COLO668 (cell line): ENCODE measurements around the gene CFAP97D1.
"Not testable (repeated sequence)": the region's sequence is repeated elsewhere in the genome, so short reads cannot be mapped to it uniquely, and the experiment has no call there.

ENCODE experiments used
- DNase-seq: peaks from one replicate; lab custom pipeline; 2025; ENCODE audit not compliant: unreplicated experiment; lab: John Stamatoyannopoulos, UW

The CFAP97D1 gene

DNA sequence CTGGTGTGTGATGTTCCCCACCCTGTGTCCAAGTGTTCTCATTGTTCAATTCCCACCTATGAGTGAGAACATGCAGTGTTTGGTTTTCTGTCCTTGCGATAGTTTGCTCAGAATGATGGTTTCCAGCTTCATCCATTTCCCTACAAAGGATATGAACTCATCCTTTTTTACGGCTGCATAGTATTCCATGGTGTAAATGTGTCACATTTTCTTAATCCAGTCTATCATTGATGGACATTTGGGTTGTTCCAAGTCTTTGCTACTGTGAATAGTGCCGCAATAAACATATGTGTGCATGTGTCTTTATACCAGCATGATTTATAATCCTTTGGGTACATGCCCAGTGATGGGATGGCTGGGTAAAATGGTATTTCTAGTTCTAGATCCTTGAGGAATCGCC is 12.4 kb downstream of the CFAP97D1 start:
- not testable (repeated sequence) for DNase-seq

DNA sequence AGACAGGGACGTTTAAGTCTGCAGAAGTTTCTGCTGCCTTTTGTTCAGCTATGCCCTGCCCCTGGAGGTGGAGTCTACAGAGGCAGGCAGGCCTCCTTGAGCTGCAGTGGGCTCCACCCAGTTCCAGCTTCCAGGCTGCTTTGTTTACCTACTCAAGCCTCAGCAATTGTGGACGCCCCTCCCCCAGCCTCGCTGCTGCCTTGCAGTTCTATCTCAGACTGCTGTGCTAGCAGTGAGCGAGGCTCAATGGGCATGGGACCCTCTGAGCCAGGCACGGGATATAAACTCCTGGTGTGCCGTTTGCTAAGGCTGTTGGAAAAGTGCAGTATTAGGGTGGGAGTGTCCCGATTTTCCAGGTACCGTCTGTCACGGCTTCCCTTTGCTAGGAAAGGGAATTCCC is 17.8 kb downstream of the CFAP97D1 start:
- peak; percentile 4 for DNase-seq

DNA sequence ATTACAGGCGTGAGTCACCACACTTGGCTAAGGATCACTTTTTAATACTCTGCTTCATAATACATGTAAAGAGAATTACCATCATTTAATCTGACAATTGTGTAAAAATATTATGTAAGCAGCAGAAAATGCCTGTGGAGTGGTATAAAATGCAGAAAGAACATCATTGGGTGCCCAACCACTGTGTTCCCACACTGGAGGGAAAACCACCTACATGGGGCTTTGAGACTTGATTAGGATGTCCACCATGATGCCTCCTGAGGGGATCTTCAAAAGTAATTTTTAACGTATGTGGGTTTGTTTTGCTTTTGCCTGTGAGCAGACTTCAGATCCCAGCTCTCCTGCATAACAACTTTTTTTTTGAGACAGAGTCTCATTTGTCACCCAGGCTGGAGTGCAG is 18.8 kb downstream of the CFAP97D1 start:
- no peak for DNase-seq

DNA sequence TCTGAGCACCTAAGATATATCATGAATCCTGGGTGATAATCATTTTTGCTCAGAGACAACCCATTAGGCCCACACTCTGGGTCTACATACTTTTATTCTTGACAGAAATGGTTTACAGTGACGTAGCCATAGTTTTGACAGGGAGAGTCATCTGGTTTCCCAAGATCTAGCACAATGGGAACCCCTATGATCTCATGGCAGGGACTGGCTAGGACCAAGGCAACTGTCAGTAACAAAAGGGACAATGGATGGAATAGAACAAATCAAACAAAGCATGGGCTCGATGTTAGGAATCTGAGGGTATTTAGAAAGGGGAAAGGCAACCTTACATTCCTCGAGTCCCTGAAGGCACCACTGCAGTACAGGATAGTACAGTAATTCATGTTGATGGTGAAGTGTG is 20.5 kb downstream of the CFAP97D1 start:
- DNase-seq, result no peak

DNA sequence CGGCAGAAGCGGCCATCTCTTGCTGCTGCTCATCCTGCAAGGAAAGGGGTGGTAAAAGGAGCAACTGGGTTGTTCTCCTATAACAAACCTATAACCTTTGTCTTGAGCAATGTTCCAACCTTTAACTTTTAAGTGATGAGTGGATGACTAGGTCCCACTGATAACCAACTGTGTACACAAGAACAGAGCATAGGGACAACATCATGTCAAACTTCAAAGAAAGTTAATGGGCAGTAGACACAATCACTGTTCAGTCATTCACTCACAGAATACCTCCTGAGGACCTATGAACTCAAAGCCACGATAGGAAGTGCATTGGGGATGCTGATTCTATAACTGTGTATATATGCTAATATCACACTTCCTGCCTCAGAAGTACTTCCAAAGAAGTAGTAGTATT is 21.6 kb downstream of the CFAP97D1 start:
- DNase-seq, result no peak

DNA sequence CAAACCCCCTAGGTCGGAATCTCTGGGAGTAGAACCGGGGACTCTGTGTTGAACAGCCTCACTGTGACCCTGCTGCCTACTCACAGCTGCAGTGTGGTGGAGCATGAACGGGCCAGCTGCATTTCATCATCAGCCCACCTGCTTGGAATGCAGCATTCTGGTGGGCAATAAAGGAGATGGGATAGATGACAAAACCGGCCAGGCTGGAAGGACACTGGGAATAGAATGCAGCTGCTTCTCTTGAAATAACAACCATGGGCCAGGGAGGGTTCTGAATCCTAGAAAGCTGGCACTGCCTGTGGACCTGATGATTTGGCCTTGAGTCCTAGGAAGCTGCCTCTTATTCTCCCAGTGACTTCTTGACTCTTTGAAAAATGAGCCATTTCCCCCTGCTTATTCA is 23.5 kb downstream of the CFAP97D1 start:
- no peak for DNase-seq

DNA sequence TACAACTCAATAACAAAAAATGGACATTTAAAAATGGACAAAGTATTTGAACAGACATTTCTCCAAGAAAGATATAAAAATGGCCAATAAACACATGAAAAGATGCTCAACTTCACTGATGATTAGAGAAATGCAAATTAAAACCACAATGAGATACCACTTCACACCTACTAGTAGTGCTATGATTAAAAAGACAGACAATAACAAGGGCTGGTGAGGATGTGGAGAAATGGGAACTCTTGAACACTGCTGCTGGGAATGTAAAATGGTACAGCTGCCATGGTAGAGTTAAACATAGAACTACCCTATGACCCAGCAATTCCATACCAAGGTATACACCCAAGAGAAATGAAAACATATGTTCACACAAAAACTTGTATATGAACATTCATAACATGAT is 24.9 kb downstream of the CFAP97D1 start:
- no peak for DNase-seq

DNA sequence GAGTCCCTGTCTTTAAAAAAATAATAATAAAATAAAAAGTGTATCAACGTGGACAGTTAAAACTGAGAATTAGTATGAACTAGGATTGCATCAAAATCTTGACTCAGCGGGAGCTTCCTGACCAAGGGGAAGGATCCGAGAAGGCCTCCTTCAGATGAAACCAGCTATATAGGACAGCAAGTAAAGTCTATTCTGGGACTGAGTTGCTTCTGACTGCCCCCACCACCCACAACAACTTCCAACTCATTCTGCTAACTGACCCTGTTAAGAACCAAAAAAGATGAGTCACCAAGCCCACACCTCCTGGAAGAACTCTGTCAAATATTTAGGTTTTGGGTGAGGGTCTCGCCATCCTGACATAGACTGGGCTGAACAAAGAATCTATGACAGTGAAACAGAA is 27.8 kb downstream of the CFAP97D1 start:
- no peak for DNase-seq

DNA sequence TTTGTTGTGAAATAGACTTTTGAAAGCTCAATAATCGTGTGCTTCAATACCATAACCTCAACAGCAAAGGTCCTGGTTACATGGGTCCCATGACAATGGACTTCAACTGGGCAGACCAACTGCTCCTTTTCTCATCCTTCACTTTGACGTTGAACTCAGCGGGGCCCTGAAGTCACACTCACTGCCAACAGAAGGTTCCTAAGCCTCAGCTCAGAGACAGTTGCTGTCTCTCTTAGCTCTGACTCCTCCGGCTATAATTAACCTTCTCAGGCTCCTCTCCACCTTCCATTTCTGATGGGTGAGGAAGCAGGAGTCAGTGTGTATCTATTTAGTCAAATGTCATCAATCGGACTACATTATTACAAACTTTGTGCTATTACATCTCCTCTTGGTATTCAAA is 28.9 kb downstream of the CFAP97D1 start:
- DNase-seq, result no peak

DNA sequence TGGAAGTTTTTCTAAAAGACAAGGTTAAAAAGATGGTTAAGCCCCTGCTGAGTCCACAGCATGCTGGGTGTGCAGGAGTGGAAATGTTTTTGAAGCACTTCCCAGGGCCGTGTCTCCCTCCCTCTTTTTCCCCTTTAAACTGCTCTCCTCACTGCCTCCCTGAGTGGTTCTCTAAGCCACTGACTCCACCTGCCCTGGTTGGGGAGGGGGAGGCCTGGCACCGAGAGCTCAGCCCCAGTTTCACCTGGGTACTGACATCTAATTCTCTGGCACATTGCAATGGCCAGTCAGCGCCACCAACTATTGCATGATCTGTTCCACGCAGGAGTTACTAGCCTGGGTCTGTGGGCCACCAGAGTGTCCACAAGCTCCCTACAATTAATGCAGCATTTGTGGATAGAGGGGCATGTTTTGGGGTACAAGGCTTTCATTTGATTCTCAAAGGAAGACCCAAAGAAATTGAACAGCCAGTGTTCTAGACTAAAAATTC is 30.0 kb downstream of the CFAP97D1 start:
- no peak for DNase-seq

DNA sequence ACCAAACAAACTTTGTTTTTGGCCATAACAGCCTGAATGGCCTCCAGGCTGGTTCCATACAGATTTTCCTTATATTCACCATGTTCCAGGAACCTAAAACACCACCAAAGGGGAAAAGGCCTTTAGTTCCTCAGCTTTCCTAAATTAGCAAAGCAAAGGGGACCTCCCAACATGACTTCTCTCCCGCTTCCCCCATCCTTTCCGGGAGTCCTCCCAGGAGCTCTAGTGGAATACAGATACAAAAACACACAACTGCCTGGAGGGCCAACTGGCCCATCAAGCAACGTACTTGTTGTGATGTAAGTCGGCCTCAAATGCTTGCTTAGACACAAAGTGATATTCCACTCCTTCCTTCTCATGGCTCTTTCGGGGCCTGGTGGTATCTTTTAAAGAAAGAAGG is 30.6 kb downstream of the CFAP97D1 start:
- DNase-seq, result no peak

DNA sequence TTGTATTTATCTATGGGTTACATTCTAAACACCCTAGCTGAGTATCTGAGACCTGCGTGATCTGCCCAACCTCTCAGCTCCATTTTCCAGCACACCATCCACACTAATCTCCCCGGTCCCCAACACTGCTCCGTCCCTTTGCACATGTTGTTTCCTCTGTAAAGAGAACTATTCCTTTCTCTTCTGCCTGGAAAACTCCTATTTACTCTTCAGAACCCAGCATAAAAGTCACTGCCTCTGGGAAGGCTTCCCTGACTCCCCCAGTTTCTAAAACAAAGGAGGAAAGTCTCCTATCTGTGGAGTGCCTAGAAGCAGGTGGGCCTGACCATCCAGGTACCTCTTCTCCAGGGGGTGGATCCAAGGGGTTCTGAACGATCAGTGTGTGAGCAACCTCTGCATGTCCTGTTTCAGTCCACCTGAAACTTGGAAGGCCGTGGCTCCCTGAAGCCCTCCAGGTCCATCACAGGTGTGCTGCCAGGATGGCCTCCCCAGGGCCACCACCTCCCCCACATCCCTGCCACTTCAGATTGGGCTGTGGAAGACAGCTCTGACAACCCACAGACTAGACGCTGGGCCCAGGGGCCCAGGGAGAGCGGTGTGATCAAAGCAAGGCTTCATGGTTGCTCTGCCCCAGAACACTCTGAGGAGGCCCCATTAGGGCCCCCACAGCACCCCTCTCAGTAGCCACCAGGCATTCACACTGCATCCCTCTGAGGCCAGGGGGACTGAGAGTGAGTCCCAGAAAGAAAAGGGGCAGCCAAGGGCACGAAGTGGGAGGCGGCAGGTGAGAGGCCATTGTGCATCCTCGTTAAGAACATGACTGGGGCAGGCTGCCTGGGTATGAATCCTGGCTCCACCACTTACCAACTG is 32.4 kb downstream of the CFAP97D1 start:
- no peak for DNase-seq

DNA sequence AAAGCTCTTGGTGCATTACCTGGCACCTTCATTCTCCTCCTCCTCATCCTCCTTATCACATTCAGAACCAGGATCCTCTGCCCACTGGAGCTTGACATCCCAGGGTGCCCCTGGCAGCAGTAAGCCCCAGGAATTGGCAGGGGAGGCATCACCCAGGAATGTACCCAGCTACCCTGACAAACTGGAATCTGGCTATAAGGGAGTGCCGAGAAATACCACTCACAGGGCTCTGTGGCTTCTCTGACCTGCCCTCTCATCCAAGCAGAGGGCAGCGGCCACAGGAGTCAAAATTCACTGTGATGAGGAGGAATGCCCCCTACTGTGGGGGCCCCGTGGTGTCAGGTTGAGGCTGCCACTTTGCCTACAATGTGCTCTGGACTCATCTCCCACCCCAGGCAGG is 33.2 kb downstream of the CFAP97D1 start:
- no peak for DNase-seq

DNA sequence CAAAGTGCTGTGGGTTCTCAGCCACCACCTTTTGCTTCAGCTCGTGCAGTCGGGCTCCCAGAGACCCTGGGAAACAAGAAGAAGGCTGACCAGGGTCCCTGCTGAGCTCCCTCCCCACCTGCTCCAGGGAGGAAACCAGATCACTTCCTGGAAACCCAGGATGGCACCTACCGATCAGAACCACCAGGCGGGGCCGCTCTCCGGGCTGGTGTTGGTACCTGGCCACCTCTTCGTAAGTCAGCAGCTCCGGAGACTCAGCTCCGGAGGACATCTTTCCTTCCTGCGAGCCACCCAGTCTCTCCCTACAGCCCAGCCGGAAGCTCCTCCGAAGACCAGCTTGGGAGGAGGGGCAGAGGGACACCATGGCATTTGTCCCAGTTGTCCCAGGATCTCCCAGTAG is 33.8 kb downstream of the CFAP97D1 start:
- DNase-seq, result peak; percentile 1

DNA sequence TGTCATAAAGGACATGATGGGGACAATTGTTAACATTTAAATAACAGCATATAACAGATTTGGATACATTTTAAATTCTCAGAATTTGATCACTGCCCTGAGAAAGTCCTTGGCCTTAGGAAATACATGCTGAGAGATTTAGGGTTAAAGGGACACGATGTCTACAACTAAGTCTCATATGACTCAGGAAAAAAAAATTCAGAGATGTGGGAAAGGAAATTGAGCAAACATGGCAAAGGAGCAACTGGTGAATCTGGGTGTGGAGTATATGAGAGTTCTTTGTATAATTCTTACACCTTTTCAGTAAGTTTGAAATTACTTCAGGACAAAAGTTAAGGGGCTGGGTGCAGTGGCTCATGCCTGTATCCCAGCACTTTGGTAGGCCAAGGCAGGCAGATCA is 34.5 kb downstream of the CFAP97D1 start:
- DNase-seq, result no peak

DNA sequence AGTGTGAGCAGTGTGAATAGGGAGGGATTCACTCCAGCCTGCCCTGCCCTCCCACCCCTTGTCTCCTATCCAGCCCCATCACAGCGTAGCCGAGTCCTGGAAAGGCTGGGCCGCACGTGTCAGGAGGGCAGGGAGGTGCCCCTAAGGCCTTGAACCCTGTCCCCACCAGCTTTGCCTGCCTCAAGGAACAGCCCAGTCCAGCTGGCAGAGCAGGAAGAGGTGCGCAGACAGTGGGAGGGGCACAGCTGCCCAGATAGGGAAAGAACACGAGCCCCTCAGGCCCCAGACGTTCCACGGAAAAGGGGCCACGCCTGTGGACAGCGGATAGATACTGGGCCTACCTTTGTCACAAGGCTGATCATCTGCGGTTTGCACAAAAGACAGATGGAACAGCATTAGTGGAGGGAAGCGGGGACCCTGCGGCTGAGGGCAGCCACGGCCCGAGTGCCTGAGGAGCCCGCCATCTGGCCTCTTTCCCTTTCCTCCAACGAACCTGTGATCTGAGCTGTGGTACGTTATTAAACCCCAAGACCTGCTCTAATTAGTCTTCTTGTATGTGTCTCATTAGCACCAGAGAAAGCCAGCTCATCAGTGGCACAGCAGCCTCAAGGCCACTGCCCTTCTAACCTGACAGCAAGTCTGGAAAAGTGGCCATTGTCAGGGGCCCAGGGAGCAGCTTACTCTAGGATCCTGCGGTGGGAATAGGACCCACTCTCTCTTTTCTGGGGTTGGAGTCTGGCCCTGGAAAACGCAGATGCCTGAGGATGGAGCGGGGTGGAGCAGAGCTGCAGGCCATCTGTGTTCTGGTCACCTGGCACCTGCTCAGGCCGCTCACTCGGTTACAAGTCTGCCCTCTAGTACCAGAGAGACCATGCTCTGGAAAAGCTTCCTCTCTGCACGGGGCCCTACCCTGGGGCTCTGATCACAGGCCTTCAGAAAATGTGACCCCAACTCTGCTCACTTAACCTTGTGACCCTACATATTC is 36.4 kb downstream of the CFAP97D1 start:
- no peak for DNase-seq

DNA sequence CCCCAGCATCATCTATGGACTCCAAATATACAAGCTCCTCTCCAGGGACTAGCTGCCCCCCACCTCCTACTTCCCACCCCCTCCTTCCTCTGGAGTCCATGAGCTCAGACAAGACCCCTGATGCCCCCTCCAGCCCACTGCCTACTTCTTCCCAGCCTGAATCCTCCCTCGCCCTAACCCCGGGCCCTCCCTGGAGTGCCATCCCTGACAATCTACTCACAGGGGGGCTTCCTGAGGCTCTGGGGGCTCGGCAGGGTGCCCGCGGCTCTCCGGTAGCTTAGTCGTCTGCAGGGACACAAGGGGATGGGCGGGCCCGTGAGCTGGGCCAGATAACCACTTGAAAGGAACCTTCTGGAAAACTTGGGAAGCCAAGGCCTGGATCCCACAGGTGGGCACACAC is 37.6 kb downstream of the CFAP97D1 start:
- no peak for DNase-seq

DNA sequence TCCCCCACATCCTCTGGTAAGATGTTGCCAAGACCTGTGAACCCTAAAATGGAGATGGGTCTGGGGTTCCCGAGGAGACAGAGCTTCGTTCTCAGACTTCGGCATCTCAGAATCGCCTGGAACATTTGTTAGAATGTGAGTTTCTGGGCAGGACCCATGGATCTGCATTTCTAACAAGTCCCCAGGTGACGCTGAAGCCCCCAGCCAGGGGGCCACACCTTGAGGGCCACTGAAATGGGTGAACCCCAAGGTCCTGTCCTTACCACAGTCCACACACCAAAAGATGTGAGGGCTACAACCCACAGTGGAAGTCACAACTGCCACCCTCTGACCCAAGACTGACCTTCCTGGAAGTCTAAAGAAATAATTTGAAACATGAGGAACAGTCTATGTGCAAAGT is 38.7 kb downstream of the CFAP97D1 start:
- no peak for DNase-seq

DNA sequence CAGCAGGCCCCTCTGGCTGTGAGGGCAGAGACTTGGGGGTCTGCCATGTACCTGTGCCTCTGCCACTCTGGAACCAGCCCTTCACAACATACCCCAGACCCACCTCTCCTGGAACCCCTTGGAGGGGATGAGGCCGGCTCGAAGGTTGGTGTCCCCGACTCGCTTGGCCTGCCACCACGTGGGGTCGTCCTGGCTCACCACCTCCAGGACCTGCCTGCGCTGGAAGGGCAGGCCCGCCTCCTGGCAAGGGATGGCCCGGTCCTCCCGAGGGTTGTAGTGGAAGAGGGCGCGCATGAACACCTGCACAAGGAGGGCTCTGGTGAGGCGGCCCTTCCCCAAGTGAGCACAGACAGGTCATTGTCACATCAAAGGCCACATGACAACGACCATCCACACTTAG is 40.5 kb downstream of the CFAP97D1 start:
- no peak for DNase-seq

DNA sequence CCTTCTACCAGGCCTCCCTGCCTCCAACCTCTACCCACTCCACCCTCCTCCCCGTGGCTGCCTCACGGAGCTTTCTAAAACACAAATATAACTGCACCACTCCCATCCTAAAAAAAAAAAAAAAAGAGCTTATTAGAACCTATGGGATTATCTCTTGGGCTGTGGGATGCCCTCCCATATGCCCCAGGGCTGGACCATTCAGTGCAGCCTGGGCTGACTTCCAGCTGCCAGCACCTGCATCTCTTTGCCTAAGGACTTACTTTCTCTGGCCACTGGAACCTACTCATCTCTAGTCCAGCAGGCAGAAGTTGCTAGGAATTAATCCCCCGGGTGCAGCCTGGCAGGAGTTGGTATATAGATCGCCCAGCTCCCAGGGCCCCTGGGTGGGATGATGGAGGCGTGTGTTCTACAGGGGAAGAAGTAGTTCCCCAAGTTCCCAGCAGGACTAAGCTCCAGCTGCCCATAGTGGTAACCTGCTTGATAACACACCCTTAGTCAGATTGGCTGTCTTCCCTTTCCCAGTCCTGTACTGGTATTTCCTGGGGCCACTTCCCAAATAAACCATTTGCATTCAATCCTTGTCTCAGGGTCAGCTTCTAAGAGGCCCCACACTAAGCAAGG is 42.4 kb downstream of the CFAP97D1 start:
- no peak for DNase-seq

DNA sequence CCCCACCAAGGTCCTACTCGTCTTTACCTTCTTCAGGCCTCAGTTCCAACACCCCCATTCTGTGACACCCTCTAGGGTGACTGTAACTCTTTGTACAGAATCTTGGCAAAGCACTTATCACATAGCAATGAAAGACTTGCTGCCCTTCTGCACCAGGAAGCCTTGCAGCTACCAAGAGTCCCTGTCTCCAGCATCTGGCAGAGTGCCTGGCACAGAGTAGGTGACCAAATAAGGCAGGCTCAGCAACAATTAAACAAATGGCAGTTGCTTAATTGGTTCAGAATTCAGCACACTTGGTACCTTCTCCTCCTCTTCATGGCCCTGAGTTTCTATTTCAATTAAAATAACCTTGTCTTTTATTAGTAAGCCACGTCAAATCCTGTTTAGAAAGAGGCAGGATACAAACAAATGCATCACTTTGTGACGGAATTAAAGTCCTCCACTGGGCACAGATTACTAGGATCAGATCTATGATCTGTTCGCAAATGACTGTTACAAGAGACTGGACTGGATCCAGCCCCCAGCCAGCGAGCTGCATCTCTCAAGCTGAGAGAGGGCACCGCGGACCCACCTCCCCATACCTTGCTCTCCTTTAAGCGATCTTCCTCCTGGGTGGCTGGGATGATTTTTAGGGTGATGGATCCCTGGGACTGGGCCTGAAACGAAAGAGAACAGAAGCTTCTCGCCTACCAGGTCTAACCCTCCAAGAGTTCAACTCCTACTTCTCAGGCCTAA is 43.3 kb downstream of the CFAP97D1 start:
- no peak for DNase-seq
